ENCODE measurements around the gene A1BG. TPM values are rescaled to one million over a fixed set of nuclear protein-coding genes. Genes with fewer than 3 reads are reported as not detected.

Gene A1BG
- total and polyA plus RNA-seq, 2 of the 8 experiments (the other 6 are each of a cell fraction or from before 2014, with no cell fraction given), result 20.8 to 69.6 TPM

GRCh38 chr19:58346961-58347929 is 6.0 kb downstream of the A1BG start (continued):
- TF ChIP-seq USF2 (IDR thresholded peaks at IDR 0.05; ENCODE audit: low read length), result no peak
- no peak for TF ChIP-seq EZH2 (IDR thresholded peaks at IDR 0.05; ENCODE audit: low read depth, low read length, severe bottlenecking)
- TF ChIP-seq NANOG (IDR thresholded peaks at IDR 0.05; ENCODE audit: insufficient read depth, low read depth, low read length, poor library complexity, severe bottlenecking), result no peak
- no peak for TF ChIP-seq SIRT6 (IDR thresholded peaks at IDR 0.05; ENCODE audit: low read length)
- TF ChIP-seq EP300 (IDR thresholded peaks at IDR 0.05; ENCODE audit: borderline replicate concordance in 1 of 2, low read depth in 2 of 2, low read length in 2 of 2), result no peak
- no peak for TF ChIP-seq TCF12 (IDR thresholded peaks at IDR 0.05; ENCODE audit: low read depth, low read length)
- no peak for TF ChIP-seq KDM1A (IDR thresholded peaks at IDR 0.05; ENCODE audit: borderline replicate concordance, low read length)
- no peak for TF ChIP-seq BRCA1 (IDR thresholded peaks at IDR 0.05; ENCODE audit: low read depth, low read length)
- TF ChIP-seq POLR2AphosphoS5 (IDR thresholded peaks at IDR 0.05; ENCODE audit: low read depth, low read length), result no peak
- no peak for TF ChIP-seq CHD1 (IDR thresholded peaks at IDR 0.05; ENCODE audit: low read depth, low read length)
- no peak for TF ChIP-seq TAF7 (optimal IDR thresholded peaks at IDR 0.05; ENCODE audit: borderline replicate concordance, low read depth, low read length)
- TF ChIP-seq CEBPB (IDR thresholded peaks at IDR 0.05; ENCODE audit: low read depth, low read length), result no peak
- no peak for TF ChIP-seq ZNF274 (IDR thresholded peaks at IDR 0.05; ENCODE audit: borderline replicate concordance, extremely low read depth, low read length)
- peak; percentile 69; the same call in 1 of the 2 replicates for TF ChIP-seq E2F6 (IDR thresholded peaks at IDR 0.05)
